Stimulated activated CD8-positive, alpha-beta memory T cell treated with anti-CD3 and anti-CD28 coated beads, Interleukin-2, amount 100 ng/mL, for 48 hours (primary cell): ENCODE measurements around the gene OR8U1.
"Not testable (repeated sequence)": the region's sequence is repeated elsewhere in the genome, so short reads cannot be mapped to it uniquely, and the experiment has no call there.

Source experiments
- DNase-seq, 2 donors: peaks; one replicate each; pipeline ENCODE4 v3.0.0-alpha.2; 2020; ENCODE audit warnings: low read depth in 2 of 2

Gene OR8U1

DNA sequence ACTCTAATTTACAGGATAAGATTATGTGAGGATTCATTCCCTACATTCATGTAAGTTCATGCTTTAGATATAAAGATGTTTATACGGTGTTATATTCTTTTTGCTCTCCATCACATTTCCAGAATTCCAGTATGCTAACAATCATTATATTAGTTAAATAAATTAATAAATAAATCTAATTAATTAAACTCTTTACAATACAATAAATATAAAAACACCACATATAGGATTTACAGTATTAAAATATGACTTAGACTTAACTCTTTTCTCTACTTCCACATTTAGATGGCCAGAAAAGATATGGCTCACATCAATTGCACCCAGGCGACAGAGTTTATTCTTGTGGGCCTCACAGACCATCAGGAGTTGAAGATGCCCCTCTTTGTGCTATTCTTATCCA, at the start of gene OR8U1:
TSS of gene OR8U1 (plus strand) at position 301 of the 400 bp plus-strand sequence. CDS start at position 301, 0 bp downstream.
- no peak for DNase-seq

DNA sequence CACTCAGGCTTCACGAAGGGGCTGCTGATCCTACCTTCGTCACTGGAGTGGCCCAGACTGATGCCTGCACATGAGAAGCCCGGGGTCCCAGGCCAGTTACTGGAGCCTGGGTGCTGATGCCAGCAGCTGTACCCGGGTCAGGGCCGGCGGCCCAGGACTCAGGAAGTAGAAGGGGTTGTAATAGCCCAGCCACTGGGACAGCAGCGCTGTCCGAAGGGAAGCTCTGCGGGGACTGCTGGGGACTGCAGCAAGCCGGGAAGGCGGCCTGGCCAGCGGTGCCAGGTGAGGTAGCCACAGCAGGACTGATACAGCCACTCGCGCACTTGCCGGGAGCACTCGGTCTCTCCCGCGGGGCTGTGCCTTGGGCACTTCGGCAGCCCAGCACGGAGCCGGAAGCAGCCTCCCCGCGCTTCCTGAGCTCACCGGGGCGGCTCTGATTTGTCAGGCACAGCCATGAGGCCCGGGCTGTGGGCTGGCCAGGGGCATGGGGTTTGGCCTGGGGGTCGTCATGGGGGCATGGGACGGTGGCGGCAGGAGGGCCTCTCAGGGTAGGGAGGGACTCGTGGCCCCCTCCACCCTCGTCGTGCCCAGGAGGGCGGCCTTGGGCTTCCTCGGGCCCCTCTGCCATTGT, 43.4 kb upstream of the OR8U1 start:
- no peak for DNase-seq

DNA sequence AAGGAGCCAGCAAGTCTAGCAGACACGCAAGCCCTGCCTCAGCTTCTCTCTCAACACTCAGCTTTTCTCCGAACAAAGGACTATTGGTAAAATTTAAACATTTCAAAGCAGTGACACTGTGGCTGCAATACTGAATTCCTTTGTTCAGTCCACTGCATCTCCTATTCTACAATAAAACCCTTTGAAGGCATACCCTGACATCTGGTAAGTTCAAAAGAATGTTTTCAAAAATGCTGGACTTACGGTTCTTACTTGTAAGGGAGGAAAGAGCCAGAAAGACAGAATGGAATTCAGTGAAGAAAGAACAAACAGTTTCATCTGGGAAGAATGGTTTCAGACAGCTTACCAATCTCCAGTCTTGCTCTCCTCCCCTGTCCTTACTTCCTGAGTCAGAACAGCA, 42.3 kb upstream of the OR8U1 start:
- DNase-seq: no peak

DNA sequence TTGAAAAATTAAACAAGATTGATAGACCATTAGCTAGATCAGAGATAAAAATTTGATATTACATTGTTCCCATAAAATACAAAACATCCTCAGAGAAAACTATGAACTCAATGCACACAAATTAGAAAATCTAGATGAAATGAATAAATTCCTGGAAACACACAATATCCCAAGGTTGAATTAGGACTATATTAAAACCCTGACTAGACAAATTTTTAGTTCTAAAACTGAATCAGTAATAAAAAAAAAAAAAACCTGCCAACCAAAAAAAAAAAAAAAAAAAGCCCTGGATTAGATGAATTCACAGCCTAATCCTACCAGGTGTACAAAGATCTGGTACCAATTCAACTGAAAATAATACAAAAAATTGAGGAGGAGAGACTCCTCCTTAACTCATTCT, 35.1 kb upstream of the OR8U1 start:
- no peak for DNase-seq

DNA sequence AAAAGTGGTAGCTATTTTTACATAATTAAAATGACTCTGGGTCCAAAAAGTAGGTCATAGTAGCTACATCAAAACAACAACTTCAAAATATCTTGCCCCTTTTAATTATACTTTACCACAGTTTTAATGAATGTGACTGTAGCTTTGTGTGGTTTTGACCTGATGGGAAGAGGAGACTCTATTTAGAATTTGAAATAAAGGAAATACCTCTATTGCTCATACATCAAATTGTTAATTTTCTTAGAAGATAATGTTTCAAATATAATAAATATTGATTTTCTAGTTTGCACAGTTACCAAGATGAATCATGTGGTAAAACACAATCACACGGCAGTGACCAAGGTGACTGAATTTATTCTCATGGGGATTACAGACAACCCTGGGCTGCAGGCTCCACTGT, 29.7 kb upstream of the OR8U1 start, which contains the start of gene OR8K1:
TSS of gene OR8K1 (plus strand) at position 301 of the 400 bp plus-strand sequence. CDS start at position 301, 0 bp downstream.
- DNase-seq: no peak

DNA sequence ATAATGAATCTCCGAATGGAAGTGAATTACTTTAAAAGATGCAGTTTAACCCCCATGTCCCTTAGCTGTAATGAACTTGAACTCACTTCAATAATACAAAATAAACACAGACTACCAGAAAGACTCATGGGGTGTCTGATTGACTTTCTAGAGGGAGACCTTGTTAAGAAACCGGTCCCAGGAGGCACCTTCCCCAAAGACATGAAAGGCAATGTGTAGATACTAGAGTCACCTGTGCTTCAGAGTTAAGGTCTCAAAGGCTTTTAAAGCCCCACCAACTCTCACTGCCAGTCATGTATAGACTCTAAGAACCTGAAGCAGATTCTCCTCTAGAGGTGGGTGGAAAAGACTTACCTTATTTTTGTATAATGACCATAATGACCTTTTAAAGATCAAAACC, 21.4 kb upstream of the OR8U1 start, which contains the start of gene OR8J1:
TSS of gene OR8J1 (plus strand) at position 301 of the 400 bp plus-strand sequence. CDS start 5,956 bp downstream, outside the sequence.
- DNase-seq: no peak

DNA sequence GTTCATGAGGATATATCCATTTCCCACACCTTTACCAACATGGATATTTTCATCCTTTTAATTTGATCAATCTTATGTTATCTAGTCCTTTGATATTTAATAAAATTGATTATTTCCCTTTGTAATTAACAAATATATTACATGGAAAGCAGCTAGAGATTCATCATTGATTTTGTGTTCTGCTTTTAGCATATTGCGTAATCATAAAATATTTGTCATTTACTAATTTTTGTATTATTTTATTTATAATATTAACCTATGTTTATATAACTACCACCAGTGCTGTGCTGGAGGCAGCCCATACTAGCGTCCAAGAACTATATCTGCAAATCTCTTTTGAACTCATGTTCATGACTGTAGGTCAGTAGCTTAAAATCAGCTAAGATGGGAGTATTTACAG, 4.7 kb downstream of the OR8U1 start:
- DNase-seq: no peak

DNA sequence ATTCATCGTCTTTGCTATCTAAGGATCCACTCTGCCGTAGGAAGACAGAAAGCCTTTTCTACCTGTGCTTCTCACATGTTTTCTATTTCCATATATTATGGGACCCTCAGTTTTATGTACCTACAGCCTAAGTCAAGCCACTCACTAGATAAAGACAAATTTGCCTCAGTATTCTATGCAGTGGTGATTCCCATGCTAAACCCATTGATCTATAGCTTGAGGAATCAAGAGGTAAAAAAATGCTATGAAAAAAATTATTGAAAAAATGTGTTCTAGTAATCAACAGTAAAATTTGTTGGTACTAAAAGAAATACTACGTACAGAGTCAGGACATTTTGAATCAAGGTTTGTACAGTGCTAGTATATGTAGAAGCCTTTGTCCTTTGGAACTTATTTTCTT, 19.0 kb downstream of the OR8U1 start:
- DNase-seq: no peak

DNA sequence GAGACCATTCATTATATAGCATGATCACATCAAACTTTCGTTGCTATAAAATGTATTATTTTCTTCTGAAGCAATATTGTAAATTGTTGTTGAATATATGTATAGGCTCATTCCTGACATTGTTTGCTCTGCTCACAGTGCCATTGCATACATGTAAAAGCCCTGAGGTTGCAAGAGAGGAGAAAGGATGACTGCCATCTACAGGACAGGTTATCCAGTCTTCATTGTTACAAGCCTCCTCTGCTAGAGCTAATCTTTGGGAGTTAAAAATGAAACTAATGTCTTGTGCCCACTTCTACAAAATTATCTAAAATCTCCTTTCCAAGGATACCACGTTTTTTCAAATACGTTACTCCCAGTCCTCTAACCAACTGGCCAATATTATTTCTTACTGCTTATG, 20.6 kb downstream of the OR8U1 start:
- DNase-seq: no peak

DNA sequence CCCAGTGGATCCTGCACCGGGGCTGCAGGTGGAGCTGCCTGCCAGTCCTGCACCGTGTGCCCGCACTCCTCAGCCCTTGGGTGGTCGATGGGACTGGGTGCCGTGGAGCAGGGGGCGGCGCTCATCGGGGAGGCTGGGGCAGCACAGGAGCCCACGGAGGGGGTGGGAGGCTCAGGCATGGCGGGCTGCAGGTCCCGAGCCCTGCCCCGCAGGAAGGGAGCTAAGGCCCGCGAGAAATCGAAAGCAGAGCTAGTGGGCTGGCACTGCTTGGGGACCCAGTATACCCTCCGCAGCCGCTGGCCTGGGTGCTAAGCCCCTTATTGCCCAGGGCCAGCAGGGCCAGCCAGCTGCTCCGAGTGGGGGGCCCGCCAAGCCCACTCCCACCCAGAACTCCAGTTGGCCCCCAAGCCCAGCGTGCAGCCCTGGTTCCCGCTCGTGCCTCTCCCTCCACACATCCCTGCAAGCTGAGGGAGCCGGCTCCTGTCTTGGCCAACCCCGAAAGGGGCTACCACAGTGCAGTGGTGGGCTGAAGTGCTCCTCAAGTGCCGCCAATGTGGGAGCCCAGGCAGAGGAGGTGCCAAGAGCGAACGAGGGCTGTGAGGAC, 26.5 kb downstream of the OR8U1 start:
- not testable (repeated sequence) for DNase-seq

DNA sequence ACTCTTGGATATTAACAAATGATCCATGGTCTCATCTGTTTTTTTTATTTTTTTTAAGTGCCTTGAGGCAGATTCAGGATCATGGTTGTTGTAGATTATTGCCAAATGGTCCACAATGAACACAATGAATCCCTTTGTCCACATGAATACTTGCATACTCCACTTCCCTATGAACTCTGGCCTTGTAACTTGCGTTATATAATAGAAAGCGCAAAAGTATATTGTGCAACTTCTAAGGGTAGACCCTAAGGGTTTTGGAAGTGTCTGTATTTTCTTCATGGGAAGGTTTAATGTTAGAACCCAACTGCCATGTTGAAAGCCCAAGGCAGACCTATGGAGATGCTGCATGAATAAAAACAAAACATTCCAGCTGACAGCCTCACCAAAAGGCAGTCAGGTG, 29.0 kb downstream of the OR8U1 start:
- no peak for DNase-seq

DNA sequence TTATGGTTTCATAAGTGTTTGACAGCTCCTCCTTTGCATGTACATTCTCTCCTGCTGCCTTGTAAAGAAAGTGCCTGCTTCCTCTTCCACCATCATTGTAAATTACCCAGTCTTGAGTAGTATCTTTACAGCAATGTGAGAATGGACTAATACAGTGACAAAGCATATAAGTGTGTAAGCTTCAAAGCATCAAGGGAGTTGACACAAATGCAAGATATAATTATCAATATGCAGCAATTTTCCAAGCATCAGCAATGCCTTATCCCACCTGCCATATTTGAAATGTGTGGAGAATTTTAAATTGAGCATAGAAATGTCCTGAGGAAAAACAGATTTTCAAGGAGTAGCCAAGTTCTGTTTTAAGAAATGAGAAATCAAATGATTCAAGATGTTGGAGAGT, 35.4 kb downstream of the OR8U1 start:
- no peak for DNase-seq

DNA sequence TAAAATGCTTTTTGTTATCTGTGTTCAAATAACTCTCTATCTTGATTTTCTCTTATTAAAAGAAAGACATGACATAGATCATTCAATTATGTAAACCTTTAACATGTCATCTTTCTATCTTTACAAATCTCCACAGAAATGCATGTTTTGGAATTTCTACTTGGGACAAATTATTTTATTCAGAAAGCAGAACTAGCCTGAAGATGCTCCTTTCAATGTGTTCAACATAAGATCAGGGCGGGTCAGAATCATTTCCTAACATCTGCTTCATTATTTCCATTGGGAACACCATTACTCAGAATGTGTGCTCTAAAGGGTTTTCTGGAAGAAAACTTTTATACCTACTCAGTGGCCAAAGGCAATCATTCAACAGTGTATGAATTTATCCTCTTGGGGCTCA, 37.0 kb downstream of the OR8U1 start, which contains the start of gene OR5AL1:
TSS of gene OR5AL1 (plus strand) at position 301 of the 400 bp plus-strand sequence.
- DNase-seq: no peak
